Stimulated activated CD4-positive, alpha-beta T cell treated with anti-CD3 and anti-CD28 coated beads, Interleukin-1b, Interleukin-23, amount 100 ng/mL, for 1 hour (primary cell): ENCODE results near the gene NTS.

ENCODE experiments used
- DNase-seq, 2 donors: peaks; one replicate each; pipeline ENCODE4 v3.0.0-alpha.2; 2020; ENCODE audit warnings: low read depth in 2 of 2

NTS gene, protein sequence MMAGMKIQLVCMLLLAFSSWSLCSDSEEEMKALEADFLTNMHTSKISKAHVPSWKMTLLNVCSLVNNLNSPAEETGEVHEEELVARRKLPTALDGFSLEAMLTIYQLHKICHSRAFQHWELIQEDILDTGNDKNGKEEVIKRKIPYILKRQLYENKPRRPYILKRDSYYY

DNA sequence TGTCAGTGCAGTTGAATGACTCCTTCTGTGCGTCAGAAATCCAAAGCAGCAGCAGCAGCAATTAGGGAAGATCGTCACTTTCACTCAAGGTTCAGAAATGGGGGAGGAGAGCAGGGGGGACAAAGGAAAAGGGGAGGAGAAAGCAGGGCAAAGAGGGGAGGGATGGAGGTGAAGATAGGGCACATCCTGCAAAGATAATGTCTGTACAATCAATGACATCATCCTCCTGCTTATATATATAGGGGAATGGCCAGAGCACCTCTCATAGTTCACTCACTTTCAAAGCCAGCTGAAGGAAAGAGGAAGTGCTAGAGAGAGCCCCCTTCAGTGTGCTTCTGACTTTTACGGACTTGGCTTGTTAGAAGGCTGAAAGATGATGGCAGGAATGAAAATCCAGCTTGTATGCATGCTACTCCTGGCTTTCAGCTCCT, at the start of gene NTS:
NTS (plus strand) TSS at position 265 of the 431 bp plus-strand sequence; CDS start at position 374, 109 bp downstream.
- no peak for DNase-seq

DNA sequence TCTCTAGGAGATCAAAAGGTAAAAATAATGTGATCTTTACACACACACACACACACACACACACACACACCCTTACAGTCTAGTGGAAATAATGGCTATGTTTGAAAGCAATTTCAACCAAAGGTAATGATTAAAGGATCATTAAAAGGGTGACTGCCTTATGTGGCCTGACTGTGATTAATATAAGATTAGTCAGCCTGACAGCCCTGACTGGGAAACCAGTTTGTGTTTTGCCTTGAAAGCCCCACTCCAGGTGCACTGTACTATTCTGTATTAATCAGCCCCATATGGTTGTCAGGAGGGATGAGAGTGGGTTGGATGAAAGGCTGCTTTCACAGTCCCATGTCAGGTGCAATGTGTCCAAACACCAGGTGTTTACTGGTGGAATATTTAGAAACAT, 48.3 kb upstream of the NTS start:
- DNase-seq = no peak

DNA sequence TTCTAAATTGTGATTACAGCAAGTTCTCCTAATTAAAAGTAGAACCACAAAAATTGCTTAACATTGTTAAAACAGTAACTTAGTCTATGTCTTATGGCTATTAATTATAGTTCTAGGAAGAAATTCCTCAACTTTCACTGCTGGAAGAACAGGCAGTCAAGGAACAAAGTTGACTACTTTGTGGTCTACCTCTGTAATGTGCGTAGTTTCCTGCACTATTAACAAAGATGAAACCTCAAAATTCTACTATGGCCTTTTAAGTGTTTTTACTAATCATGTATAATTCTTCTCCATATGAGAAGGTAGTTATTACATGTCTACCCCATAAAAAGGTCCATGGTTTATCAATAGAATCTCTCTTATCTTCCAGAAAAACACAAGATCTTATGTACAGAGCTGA, 45.5 kb upstream of the NTS start:
- DNase-seq = no peak

DNA sequence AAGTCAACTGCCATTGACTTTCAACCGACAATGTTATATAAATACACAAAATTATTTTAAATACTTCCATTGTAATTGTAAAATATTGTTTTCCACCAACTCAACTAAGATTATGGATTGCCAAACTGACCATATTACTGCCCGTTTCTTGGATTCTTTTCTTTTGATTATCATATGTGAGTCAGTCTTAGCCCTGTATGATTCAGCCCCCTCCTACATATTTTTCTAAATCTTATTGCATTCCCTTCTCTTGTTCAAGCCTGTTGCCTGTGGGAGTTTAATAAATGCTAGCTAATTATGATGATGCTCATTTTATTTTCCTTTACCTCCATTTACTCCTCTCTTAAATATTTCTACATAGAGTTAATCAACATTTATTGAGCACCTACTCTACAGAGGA, 44.7 kb upstream of the NTS start:
- no peak for DNase-seq

DNA sequence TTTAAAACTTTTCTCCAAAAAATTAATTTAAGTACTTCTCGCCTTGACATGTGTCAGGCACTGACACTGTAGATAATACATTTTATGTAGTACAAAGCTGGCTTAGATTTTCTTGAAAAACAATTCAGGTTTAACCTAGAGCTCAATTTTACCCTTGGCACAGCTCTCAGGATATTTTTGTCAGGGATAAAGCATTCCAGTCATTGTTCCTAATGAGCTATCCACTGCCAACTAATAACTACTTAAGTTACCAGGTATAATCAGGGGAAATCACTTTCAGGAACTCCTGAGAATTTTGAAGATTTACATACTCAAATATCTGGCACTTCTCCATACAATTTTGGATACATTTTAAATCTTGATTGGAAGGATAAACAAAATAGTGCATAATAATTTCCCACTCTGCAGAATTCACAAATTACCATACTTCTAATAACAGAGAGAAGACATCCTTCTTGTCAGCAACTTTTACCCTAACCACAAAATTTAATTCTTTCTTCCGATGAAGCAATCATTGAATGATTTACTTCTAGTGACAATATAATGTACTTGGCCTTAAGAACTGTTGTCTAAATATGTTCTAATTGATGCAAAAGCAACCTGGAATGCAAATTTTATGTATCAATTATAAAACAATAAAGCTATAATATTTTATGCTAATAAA, 42.6 kb upstream of the NTS start:
- DNase-seq = no peak

DNA sequence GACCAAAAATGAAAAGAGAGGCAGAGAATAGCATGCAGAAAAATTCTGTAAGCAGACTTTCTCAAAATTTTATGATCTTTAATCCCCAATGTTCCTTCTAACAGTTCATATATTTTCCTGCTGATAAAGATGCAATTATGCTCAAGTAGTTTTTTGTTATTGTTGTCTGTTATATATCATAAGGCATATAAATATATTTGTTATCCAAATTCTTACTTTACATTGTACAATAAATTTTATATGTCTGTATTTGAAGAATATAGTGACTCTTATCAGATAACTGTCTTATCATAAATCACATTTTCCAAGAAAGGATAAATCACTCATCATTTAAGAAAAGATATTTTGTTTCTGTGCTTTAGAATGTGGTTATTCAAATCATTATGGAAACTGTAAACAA, 40.5 kb upstream of the NTS start:
- DNase-seq = no peak

DNA sequence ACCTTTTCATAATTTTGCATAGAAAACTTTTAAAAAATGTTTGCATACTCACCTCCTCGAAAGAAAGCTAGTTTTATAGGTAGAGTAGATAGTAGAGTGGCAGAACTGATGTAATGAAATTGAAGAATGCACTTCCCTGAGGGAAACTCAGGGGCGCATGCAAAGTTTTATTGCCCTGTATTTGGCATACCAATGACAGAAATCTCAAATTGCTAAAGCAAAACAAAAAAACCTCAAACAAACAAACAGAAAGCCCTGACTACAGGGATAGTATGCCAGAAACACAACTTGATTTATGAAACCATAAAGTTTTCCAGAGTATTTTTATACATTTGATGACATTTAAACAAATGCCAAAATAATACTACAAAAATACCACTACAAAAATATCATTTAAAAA, 39.7 kb upstream of the NTS start:
- no peak for DNase-seq

DNA sequence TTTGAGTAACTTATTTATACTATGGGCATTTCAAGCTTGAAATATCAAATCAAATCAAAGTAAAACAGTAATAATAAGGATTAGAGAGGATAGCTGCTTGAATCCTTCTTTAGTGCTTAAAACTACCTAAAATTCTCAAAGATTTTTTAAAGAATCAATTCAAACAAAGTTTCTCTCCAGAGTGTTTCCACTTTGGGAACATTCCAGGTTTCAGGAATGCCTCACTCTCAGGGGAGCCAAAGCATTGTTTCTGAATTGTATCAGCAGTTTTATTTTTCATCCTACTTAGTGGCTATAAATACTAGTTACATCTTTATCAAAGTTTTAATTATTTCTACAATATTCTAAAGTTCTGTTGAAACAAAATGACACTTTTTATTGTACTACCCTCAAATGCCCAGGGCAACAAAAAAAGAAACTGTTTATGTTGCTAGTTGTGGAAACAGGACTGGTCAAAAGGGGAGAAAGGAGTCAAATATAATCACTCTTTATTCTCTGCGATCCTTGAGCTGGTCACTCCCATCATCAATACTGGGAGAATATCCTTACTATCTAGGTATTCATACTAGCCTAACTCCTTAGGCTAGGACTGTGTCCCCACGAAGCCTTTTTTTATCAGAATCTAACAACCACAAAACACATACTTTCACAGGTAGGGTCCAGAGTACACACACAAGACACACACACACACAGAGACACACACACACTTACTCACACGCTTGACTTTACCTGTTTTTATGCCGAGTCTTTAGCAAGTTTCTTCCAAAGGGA, 38.5 kb upstream of the NTS start:
- no peak for DNase-seq

DNA sequence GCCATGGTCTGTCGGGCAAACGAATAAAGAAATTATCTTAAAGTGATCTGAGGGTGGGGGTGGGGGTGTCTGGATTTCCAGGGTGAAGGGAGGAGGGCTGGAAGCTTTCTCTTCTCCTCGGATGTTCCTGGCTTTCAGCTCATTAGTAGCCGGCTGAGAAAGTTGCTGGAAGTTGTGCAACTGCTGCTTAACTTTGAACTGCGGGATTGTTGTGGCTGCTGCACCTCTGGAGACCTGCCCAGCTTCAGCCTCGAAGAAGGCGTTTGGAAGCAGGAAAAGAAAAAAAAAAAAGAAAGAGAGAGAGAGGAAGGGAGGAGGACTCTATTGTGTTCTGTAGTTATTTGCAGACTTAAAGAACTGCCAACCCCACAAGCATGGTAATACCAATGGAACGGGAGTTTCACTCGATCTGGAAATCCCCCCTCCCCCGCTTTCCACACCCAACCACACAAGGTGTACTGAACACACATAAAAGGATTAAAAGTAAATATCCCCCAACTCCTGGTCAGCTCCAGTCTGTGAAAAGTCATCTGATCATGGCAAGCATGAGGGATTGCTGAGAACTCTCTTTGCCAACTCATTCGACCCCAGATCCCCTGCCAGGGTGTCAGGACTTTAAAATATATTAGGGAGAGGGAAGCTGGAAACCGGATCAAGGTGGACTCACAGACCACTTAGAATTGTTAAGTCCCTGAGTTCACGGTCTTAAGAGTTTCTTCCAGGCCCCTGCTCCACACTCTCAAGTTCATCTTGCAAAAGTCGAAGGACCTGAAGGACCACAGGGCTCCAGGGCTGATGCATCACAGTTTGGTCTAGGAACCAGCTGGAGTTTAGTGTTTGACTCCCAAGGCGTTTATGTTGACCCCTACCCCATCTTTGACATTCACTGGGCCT, 37.7 kb upstream of the NTS start, which contains the start of gene RASSF9:
RASSF9 (minus strand) TSS at position 213 of the 894 bp plus-strand sequence; CDS start at position 5, 208 bp downstream.
- no peak for DNase-seq

DNA sequence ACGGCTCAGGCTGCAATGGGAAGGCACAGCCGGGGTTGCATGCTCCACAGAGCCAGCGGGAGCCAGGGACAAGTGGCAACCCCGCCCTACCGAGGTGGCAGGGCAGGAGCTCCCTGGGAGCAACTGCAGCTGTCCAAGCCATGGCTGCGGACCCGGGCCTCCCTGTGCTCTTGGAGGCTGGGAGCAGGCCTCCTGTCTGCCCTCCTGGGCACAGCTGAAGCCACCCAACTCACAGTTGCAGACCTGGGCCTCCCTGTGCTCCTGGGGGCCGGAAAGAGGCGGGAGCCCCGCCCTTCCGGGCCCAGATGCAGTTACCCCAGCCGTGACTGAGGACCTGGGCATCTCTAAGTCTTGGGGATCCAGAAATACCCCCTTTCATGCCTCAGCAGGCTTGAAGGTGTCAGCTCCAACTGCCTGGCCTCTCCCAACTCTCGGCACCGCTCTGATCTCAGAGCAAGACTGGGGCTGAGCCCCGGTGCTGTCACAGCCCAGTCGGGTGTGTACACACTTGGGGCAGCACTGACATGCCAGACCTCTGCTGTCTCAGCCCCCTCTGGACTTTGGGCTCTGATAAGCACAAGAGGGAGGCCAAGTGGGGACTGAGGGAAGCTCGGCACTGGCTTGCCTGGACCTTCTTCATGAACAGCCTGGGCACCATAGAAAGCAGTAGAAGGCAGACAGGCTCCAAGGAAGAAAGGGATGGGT, 30.3 kb upstream of the NTS start:
- no peak for DNase-seq

DNA sequence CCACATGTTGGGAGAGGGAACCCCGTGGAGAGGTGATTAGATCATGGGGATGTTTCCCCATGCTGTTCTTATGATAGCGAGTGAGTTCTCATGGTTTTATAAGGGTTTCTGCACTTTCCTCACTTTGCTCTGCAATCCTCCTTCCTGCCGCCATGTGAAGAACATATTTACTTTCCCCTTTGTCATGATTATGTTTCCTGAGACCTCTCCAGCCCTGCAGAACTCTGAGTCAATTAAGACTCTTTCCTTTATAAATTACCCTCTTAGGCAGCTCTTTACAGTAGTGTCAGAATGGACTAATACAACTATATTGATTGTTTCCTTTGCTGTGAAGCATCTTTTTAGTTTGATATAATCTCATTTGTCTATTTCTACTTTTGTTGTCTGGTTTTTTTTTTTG, 24.8 kb upstream of the NTS start:
- no peak for DNase-seq

DNA sequence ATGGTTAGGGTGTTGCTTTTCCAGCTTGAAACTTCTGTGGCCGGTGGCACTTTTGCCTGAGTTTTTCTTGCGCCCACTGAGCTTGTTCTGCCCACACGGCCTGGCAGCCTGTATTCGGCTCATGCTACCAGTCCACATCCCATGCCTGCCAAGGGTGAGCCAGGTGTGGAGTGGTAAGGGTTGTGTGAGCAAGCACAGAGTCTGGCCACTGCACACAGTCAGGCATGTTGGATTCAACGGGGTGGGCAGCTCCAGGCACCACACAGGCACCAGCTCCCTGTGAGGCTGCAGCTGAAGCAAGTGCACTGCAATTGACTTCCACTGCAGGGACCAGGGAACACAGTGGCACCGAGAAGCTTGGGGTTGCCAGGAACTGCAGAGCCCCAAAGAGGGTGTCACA, 18.8 kb upstream of the NTS start:
- DNase-seq = no peak

DNA sequence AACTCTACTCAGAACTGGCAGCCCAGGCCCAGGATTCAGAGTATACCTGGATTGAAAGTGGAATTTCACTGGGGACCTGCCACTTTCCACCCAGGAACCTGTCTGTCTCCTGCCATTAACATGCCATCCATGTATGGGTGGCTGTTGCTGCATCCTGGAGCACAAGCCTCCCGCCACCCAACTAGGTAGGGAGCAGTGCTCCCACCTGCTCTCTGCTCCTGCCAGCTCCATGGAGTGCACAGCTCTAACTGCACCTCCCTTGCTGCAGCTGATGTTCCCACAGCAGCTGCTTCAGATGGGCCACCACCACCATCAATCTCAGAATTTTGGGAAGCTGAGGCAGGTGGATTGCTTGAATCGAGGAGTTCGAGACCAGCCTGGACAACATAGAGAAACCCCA, 17.1 kb upstream of the NTS start:
- DNase-seq = no peak

DNA sequence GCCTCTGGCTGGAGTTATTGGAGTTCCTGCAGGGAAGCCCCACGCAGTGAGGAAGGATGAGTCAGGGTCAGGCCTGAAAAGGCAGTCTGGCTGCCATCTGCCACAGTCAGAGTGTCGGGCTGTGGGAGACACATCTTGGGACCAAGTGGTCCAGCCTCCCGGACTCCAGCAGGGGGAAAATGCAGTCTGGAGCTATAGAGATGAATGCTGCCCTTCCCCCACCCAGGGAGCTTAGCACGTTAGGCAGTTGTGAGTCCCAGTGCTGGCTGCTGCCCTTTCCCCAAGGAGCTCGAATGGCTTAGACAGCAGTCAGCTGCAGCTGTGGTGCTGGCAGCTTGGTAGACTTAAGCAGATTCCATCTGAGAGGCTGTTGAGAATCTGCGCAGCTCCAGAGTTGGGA, 8.2 kb upstream of the NTS start:
- no peak for DNase-seq

DNA sequence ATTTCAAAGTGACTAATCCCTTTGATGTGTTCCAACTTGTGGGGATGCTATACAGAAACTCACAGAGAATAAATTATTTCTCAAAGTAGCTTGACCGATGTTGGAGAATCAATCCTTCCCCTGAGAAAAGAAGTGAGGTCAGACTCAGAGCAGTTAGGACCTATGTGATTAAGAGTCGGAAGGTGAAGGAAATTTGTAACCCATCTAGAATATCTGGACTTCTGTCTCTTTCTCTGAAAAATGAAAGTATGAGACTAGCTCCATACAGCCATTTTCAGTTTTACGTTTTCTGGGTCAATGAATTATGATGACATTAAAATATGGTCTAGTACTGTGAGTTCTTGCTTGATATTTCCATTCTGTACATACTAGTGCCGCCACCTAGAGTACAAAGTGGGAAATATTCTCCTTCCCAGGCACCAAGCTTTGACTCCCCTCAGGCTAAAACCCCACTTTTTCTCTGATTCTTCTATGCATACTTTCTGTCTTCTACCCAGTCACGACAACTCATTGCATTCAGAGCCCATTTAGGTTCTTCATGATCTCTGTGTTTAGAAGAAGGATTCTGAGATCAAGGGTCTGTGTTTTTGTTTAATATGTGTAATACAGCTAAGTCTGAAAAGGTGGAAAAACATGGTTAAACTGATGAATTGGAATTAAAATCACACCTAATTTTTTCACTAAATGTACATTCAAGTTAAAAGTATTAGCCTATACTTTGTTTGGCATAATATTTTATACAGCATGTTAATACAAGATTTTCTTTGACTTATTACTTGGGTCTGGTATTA, 6.9 kb upstream of the NTS start:
- DNase-seq = no peak

DNA sequence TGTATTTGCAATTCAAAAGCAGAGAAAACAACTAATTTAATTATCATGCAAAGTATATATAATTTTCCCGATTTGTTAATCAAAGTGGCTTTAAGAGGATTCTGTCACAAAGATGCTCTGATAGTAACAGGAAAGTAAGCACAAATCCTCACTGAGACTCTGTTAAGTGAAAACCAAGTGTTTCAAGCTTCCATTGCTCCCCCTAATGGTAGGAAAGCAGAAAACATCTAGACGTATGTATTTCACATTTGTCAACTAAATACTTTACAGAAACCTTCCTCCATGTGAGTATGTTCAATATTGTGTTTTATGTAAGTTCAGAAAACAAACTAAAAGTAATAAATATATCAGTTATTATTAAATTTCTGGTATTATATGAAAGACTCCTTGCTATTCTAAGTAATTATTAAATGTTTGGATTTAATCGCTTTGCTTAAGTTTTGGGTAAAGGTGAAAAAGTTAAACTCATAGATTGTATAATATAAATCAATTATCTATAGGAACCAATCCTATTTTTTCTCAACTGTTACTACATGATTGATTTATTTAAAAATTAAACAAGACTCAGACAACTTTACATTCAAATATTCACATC, 1.5 kb upstream of the NTS start:
- no peak for DNase-seq

DNA sequence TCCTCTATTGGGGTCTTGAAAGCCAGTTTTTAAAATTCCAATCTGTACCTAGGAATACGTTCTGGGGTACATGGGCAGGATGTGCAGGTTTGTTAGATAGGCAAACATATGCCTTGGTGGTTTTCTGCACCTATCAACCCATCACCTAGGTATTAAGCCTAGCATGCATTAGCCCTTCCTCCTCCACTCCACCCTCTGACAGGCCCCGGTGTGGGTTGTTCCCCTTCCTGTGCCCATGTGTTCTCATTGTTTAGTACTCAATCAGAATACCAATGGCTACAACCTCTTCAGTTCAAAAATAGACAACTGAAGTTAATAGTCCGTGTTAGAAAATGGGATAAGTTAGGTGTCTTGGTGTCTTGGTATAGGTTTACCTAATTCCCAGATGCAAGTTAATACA, 3.4 kb downstream of the NTS start:
- DNase-seq = no peak

DNA sequence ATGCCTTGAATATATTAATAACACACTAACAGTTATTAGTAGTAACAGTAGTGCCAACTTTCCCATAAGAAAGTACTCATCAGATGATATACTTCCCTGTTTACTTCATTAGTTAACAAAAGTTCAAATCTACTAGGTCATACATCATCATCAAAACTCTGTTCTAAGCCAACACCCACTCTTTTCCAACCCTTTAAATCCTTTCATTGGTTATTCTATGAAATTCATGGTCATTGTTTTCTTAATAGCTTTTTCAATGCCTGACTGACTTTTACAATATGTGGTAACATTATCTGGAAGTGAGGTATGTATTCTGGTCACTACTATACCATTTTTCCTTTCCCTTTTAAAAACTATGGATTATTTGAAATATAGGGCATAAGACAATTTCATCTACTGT, 9.7 kb downstream of the NTS start:
- no peak for DNase-seq

DNA sequence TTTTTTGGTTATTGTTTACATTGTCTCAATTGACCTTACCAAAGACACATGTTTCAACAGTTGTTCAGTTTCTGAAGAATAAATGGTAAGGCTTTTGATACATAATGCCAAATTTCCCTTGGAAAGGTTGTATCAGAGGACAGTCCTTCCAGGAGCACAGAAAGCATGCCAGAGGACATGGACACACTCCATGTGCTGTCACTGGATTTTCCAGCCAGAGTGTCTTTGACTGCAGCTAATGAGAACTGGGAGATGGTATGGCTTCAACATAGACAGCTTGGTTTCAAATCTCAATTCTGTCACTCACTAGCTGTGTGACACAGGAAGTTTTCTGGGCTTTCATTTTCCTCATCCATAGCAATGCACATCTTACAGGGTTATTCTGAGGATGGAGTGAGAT, 20.6 kb downstream of the NTS start:
- no peak for DNase-seq

DNA sequence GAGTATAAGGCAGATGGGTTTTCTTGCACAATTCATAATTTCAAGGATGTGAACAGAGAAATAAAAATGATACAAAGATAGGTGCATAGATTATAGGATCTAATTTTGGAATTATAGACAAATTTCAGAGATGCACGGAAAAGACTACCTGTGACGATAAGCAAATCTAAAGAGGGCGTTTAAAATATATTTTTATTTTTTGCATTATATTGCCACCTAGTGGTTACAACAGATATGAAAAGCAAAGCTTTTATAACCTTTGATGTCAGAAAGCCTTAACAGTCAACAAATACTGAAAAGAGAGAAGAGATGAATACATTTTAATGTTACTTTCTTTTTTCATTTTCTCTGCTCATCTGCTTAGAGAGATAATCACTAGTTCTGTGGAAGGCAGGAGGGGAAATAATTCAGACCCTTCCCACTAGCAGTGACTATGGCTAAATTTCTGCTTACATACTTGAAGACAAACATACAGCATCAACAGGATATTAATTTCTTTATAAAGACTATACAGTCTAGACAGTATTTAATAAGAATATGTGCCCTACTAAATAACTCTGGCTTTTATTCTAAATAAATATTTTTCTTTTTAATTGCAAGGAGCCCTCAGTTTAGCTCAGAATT, 46.3 kb downstream of the NTS start:
- DNase-seq = no peak
